KG1 (cell line): ENCODE measurements around the gene ZNF804B.
"Not testable (repeated sequence)": the region's sequence is repeated elsewhere in the genome, so short reads cannot be mapped to it uniquely, and the experiment has no call there.

Source experiments
- DNase-seq: peaks from one replicate; lab custom pipeline; 2025; lab: John Stamatoyannopoulos, UW

ZNF804B gene

DNA sequence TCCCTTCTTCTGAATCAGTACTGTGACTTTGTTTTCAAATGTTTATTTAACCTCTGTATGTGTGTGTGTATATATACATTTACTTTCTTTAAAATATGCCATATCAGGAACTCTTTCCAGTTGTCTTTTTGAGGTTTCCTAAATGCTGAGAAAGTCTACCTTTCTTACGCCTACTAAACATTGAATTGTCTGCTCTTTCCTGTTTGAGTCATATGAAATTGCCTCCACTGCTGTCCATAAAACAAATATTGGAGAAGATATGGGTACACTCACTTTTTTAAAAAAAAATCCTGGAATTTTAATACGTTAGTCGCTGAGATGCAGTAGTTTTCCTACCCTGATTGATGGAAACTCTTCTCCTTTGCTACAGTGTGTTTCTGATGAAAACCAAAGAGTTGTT, 334.8 kb downstream of the ZNF804B start:
- DNase-seq, result no peak

DNA sequence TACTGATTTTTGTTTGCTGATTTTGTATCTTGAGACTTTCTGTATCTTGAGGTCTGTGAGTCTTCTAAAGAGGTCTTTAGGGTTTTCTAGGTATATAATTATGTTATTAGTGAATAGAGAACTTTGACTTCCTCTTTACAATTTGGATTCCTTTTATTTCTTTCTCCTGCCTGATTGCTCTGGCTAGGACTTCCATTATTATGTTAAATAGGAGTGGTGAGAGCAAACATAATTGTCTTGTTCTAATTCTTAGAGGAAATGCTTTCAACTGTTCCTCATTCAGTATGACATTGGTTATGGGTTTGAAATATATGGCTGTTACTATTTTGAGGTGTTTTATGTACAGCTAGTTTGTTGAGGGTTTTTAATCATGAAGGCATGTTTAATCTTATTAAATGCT, 344.1 kb downstream of the ZNF804B start:
- DNase-seq, result no peak

DNA sequence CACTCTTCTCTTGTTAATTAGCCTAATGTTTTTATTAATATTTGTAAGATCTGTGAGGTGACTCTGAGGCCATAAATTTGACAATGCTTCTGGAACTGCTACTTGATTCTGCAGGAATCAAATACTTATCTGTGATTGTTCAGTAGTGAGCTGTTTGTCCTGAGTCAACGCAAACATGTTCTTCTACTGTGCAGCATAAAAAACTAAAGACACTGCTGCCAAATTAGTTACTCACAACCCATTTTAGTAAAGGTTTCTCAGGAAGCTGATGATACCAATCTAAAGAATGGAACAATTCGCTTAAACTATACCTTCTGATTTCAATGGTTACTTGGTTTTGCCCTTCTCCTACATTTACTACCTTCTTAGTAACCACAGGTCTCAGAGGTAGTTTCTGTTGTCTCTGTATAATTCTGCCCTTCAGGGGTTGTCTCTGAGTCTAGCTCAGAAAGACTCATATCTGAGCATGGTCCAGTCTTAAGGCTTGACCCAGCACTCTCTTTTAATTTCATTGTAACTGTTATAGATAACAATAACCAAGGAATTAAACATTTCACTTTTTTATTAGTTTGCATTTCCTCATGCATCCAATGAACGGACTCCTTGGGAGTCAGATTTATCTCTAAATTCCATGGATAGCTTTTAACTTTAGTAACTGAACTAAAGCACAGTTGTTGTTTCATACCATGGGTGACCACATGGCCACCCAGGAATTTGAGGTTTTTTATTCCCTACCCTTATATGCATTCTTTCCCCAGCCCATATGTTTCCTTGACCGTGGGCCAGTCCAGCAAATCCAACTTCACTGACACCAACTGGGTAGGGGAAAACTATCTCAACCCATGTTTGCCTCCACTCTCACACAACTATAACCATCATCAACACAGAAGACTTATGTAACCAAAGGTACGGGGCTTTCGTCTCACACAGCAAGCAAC, 345.5 kb downstream of the ZNF804B start:
- no peak for DNase-seq

DNA sequence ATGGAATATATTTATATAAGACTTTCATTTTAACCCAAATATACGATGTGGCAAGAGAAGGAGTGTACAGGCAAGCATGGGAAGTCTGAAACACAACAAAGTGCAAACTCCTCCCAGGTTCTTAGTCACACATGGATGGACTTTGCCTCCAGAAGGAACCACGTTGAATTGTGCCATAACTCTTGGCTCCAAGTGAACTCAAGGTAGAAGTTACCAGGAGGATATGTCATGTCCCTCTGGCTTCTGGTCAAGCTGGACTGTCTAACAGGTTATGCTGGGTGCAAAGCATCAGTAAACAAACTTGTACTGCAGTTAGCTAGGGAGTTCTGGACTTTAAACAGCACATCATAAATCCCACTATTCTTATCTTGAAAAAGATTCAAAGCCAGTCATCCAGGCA, 364.4 kb downstream of the ZNF804B start:
- DNase-seq, result no peak

DNA sequence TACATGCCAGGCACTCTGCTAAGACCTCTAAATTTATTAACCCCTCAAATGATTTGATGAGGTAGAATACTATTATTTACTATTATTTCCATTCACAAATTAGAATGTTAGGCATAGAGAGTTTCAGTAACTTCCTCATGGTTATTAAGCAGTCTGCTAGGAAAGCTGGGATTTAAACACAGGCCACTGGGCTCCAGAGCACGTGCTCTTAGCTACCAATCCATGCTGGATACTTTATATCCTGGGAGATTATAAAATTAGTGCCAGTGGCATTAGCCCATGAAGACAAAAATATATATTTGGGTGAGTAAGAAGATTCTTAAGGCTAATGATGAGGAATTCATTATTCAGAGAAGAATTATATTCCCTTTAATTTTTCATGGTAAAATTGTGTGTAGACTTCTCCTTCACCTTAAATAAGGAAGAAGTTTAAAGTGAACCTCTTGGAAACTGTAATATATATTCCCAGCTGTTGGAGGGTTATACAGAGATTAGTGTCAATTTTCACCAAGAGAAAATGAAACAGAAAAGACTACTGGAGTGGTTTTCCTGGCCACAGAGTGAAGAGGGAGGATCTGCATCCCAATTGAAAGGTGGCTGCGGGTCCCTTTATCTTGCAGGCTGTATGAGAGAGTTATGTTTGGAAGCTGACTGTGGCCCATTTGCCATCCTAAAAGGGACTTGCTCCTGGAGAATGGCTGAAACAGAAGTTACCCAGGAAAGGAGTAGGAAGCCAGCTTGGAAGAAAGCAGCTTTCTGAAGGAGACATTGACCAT, 370.3 kb downstream of the ZNF804B start:
- DNase-seq, result no peak

DNA sequence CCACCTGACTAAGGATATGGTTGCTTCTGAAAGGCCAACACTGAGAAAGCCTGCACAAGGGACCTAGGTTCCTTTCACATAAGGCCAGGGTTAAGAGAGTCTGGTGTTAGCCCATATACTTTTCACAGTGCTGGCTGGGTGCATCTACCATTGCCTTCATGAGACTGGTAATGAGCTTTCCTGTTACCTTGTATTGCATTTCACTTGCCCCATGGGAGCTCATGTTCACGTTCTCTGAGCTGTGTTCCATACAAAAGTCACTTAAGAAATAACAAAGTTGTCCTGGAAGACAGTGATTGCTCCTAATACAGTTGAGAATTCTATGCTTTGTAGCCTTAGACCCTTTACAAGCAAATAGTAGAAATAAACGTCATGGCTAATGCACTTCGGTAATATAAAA, 373.9 kb downstream of the ZNF804B start:
- no peak for DNase-seq

DNA sequence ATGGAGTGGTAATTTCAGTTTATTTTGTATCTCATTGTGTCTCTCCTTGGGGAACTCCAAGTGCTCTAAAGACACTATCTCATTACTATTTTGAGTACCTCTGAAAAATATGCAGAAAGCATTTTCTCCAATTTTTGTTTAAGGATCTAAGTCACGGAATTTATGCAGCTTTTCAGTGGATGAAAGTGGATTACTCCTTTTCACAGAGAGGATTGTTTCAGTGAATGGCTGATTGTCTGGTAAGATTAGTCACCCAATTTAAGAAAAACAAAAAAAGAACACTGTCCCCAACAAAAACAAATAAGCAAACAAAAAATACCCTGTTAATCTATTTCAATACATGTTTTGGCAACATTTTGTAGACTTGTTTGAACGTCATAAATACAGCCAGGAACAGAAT, 374.3 kb downstream of the ZNF804B start:
- no peak for DNase-seq

DNA sequence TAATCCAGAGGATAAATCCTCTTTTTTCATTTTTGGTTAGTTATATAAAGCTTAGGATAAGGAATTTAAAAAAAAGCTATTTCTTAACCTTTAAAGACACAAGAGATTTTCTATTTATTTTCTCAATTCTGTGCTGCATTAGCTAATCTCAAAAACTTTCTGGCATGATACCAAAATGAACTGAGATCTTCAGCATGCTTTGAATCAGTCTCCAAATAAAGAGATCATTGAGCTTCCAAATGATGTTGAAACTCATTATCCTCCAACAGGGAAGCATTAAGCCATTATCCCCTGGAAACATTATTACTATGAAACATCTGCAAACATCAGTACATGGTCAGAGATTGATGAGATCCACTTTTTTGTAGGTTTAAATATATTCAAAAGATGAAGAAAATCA, 386.3 kb downstream of the ZNF804B start:
- no peak for DNase-seq

DNA sequence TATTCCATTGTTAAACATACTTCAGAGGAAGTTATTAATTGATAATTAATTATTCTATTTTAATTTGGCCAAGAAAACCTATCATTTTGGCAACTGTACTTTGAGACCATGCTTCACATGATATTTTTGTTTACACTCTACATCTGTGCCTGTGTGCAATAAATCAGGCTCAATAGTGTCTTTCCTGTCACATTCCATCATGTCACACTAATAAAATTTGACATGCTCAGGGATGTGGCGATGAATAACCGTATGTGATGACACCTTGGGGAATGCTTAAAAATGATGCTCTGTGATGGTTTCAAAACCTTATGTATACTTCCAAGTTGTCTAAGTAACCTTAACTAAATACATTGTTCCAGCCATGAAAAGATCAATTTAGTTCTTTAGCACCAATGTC, 400.6 kb downstream of the ZNF804B start:
- no peak for DNase-seq

DNA sequence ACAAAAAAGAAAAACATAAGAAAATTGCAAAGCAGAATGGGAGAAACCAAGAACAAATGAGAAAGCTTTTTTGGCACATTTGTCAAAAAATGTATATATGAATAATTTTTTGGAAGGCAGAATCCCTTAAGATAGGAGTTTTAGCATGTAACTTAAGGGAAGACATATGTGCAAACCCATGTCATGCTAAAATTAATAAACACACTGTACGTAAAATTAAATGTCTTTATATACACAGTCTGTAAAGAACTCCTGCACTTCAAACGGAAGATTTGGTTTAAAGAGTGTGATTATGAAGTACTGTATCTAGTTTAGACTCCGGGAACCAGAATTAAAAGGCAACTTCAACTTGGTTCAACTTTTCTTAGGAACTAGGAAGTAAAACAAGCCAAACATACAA, 405.9 kb downstream of the ZNF804B start:
- DNase-seq, result no peak

DNA sequence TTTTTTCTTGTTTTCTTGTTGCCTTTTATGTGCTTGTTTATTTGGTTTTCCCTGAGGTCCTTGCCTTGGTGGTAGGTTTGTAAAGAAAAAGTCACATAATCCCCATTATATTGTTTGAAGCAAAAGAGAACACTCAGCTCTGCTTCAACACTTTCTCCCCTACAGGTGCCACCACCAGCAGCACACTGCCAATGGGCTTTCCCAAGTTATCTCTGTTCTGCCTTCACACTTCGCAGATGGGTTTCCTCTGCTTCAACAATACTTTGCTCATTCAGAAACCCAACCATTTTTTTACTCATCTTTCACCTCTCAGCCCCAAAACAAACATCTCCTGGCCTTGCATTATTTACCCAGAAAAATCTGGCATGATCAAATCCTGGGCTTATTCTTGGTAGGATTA, 411.1 kb downstream of the ZNF804B start:
- DNase-seq, result no peak

DNA sequence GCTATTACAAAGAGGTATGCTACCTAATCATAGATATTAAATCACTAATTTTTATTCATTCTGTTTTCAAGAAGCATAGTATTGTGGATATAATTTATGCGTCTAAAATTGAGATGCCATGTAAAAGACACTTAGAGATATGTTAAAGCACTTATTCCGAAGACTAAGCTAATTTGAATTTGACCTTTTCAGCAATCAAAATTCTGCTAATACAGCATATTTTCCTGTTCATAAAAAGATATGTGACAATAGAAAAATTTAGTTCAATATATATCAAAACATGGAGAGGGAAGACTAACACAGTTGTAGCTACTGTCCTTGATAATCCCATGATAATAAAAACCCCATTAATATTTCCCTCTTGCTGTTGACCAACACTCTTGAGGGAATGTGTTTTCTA, 422.6 kb downstream of the ZNF804B start:
- no peak for DNase-seq

DNA sequence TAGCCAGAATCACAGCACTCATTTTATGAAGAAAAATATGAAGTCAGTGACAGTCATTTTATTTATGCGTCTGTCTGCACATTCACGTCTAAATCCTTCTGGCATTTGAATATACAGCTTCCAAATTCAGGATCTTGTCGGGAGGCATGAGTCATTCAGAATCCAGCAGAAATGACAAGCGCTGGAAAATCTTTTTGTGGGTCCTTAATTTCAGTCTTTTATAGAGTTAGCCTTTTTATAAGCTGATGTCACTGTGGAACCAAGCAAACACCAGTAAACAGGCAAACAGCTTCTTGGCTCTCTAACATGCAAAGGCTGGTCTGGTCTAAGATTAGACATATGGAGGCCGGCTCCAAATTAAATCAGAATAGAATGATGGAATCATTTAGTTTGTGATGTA, 424.2 kb downstream of the ZNF804B start:
- no peak for DNase-seq

DNA sequence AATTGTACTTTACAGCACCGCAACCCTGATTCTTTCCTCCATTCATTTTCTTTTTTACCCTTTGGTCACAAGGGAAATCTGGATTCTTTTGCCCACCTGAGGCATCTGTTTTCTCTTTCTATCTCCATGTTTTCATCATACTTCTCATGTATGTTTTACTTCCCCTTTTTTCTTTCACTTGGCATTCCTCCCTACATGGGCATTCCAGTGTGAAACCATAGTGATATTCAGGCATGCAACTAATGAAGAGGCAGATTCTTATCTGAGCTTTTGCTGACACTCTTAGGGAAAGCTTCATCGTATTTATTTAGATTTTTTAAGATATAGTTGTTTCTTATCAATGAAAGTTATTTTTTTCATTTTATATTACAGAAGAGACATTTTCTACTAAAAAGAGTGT, 441.3 kb downstream of the ZNF804B start:
- no peak for DNase-seq

DNA sequence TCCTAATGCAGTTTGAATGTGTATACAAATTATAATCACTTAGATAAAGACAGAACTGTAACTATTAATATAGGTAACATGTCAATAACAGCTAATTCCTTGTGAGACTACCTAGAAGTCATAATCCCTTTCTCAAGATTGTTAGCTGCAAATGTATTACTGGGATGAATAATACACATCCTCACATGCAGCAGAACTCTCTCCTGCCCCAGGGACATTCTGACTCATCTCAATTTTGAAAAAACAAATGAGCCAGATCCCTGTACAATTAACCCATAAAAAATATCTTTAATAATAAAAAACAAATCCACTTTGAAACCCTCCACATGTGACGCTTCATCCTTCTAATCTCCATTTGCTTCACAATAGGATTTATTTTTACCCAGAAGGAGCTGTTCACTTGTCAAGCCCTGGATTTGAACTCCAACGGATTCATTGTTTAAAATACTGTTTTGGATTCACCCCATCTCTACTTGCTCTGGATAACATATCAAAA, 464.4 kb downstream of the ZNF804B start:
- no peak for DNase-seq

DNA sequence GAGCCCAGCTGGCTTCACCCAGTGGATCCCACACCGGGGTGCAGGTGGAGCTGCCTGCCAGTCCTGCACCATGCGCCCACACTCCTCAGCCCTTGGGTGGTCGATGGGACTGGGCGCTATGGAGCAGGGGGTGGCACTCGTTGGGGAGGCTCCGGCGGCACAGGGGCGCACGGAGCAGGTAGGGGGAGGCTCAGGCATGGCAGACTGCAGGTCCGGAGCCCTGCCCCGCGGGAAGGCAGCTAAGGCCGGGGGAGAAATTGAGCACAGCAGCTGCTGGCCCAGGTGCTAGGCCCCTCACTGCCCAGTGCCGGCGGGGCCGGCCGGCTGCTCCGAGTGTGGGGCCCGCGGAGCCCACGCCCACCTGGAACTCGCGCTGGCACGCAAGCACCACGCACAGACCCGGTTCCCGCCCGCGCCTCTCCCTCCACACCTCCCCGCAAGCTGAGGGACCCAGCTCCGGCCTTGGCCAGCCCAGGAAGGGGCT, 469.2 kb downstream of the ZNF804B start:
- DNase-seq, result not testable (repeated sequence)

DNA sequence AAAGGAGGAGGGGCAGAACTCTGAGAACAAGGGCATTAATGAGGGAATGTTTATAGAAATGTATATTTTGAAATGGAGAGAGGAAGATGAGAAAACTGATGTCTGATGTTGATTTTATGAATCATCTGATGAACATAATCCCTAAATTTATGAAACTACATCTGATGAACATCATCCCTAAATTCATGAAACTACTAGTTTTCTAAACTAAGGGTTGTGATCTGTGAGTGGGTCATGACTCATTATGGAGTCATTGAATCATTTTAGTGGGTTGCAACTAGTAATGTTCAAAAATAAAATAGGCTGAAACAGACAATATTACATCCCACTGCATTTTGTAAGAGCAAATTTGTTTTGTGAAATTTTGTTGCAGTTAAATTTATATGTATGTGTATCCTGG, 478.7 kb downstream of the ZNF804B start:
- no peak for DNase-seq

DNA sequence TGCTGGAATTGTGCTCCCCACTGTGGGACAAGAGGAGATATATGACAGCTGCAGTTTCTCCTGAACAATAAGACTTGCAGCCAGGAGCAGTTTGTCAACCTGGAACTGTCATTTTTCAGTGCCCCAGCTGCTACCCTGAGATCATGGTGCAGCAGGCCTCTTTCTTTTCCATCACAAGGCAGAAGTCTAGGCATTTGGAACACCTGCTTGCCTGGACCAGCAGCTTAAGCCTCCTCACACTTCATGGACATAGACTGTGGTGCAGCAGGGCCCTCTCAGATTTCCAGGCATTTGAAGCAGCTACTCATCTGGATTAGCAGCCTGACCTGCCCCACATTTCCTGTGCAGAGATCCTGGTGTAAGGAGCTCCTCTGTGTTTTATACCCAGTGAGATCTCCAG, 486.7 kb downstream of the ZNF804B start:
- DNase-seq, result no peak

DNA sequence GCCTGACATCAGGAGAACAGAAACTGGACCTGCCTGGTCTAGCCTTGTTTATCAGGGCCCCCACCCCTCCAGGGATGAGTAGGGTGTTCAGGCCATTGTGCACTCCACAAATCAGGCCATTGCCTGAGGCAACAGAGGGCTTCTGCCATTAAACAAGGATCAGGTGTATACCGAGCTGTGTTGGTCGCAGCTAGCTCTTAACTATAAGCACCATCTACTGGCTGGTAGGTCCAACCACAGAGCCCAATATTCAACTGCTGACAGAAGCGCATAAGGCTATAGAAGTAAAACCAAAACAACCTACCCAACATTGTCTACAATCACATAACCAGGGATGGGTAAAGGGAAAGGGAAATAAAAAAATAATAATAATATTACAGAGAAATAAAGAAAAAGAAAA, 487.7 kb downstream of the ZNF804B start:
- no peak for DNase-seq

DNA sequence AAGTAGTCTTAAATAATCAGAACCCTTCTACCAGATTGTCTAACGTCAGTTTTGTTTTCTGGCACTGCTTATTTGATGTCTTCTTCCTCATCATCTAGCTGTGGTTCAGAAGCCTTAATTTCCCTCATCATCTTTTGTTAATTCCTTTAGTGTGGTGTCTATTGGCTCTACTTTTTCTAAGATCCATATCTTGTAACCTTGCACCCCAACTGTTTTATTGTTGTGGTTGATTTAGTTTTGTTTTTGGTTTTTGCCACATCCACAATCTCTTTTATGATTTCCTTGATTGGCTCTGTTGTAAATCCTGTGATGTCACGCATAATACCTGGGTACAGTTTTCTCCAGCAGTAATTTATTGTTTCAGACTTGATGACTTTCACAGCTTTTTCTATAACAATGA, 499.6 kb downstream of the ZNF804B start:
- no peak for DNase-seq

DNA sequence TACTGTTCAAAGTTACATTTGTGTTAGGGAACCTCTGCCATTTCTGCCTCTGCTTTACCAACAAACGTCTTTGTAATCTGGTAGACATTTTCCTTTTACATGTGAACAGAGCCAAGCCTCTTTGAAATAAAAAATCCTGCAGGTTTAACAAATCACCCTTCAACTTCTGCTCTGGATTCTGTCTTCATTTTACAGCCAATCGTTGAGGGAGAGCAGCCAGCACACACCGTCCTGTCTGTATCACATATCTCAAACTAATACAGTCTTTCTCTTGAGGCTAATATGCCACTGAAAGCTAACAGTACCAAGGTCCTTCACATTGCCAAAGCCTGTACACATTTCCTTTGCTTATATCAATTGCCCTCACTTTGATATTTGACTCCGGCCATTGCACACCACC, 504.6 kb downstream of the ZNF804B start:
- no peak for DNase-seq

DNA sequence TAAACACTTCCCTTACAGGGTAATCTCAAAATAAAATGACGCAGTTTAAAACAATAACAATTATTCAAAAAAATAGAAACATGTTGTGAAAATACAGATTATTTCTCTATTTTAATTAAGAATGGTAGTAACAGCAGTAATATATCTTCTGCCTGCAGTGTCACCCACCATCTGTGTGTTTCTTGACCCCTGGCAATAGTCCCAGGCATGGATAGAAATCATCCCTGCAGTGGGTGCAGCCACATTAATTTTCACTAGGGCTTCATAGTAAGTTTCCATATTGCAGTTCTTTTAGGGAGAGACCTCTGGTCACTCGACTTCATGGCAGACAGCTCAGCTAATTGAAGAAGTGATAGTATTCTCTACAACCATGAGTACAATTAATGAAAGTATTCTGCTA, 506.1 kb downstream of the ZNF804B start:
- DNase-seq, result no peak

DNA sequence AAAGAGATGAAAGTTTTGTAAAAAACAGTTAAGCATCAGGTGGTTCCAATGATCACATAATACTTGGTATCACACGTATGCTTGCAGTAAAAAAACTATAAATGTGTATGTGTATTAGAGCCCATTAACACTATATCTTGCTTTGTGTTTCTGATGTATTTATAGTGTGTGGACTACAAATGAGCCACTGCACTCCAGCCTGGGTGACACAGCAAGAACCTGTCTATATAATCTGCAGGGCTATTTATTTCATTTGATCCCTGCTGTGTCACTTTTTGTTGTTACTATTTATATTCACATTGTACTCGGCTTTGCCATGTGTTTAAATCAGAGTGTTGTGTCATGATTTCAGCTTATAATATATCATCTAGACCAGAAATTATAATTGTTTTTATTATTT, 523.8 kb downstream of the ZNF804B start:
- no peak for DNase-seq
